H9 (cell line): ENCODE data around the gene PSME1. TPM values are rescaled to one million over a fixed set of nuclear protein-coding genes. Genes with fewer than 3 reads are reported as not detected.

Source experiments
- DNase-seq: peaks from one replicate; pipeline ENCODE4 v3.0.0-alpha.2; 2017
- H2AFZ ChIP-seq: one replicate; pipeline ENCODE4 v1.6.1; 2013; ENCODE audit warnings: mild to moderate bottlenecking, low read length, control low read depth, moderate library complexity
- H2AK5ac ChIP-seq: 2 replicates; pipeline ENCODE4 v1.6.1; 2013; ENCODE audit warnings: low read length, control low read depth, mixed read lengths; ENCODE audit not compliant: insufficient read length
- H2BK120ac ChIP-seq: one replicate; pipeline ENCODE4 v1.6.1; 2013; ENCODE audit warnings: low read depth, mild to moderate bottlenecking, low read length, control low read depth, inconsistent platforms; ENCODE audit not compliant: poor library complexity, severe bottlenecking
- H2BK12ac ChIP-seq: 2 replicates; pipeline ENCODE4 v1.6.1; 2013; ENCODE audit warnings: low read length, control low read depth, mixed read lengths, low read depth; ENCODE audit not compliant: insufficient read length
- H2BK15ac ChIP-seq: 2 replicates; pipeline ENCODE4 v1.6.1; 2013; ENCODE audit warnings: low read depth, low read length, control low read depth
- H2BK20ac ChIP-seq: one replicate; pipeline ENCODE4 v1.6.1; 2013; ENCODE audit warnings: low read depth, mild to moderate bottlenecking, low read length, control low read depth, inconsistent platforms; ENCODE audit not compliant: poor library complexity, severe bottlenecking
- H2BK5ac ChIP-seq: 2 replicates; pipeline ENCODE4 v1.6.1; 2013; ENCODE audit warnings: low read length, control low read depth, mixed read lengths; ENCODE audit not compliant: insufficient read length
- H3K14ac ChIP-seq: 2 replicates; pipeline ENCODE4 v1.6.1; 2013; ENCODE audit warnings: low read length, control low read depth; ENCODE audit not compliant: insufficient read depth
- H3K18ac ChIP-seq: 2 replicates; pipeline ENCODE4 v1.6.1; 2013; ENCODE audit warnings: low read depth, mild to moderate bottlenecking, mixed read lengths, low read length, control low read depth; ENCODE audit not compliant: insufficient read length
- H3K23ac ChIP-seq: 2 replicates; pipeline ENCODE4 v1.6.1; 2013; ENCODE audit warnings: low read length, control low read depth, mixed read lengths, low read depth; ENCODE audit not compliant: insufficient read length
- H3K23me2 ChIP-seq: 2 replicates; pipeline ENCODE4 v1.6.1; 2013; ENCODE audit warnings: low read depth, mild to moderate bottlenecking, mixed read lengths, low read length, control low read depth; ENCODE audit not compliant: insufficient read length, poor library complexity, severe bottlenecking
- H3K27ac ChIP-seq: 2 replicates; pipeline ENCODE4 v1.5.1; 2013; ENCODE audit warnings: low read length, control low read depth, mixed read lengths, low read depth; ENCODE audit not compliant: insufficient read length
- H3K27me3 ChIP-seq: 2 replicates; pipeline ENCODE4 v1.6.1; 2013; ENCODE audit warnings: low read length, control low read depth, inconsistent platforms; ENCODE audit not compliant: insufficient read depth
- H3K4ac ChIP-seq: 2 replicates; pipeline ENCODE4 v1.6.1; 2013; ENCODE audit warnings: low read depth, mild to moderate bottlenecking, control low read depth, inconsistent platforms, low read length, moderate library complexity
- H3K4me1 ChIP-seq: 2 replicates; pipeline ENCODE4 v1.6.1; 2013; ENCODE audit warnings: low read length, control low read depth, inconsistent platforms; ENCODE audit not compliant: insufficient read depth
- H3K4me2 ChIP-seq: 2 replicates; pipeline ENCODE4 v1.6.1; 2013; ENCODE audit warnings: low read length, control low read depth, mixed read lengths; ENCODE audit not compliant: insufficient read length, insufficient read depth
- H3K56ac ChIP-seq: 2 replicates; pipeline ENCODE4 v1.6.1; 2013; ENCODE audit warnings: low read depth, mild to moderate bottlenecking, mixed read lengths, low read length, control low read depth; ENCODE audit not compliant: insufficient read length
- H3K79me1 ChIP-seq: 2 replicates; pipeline ENCODE4 v1.6.1; 2013; ENCODE audit warnings: low read depth, mild to moderate bottlenecking, moderate library complexity, low read length, control low read depth, inconsistent platforms; ENCODE audit not compliant: insufficient read depth, poor library complexity, severe bottlenecking
- H3K79me2 ChIP-seq: 2 replicates; pipeline ENCODE4 v1.6.1; 2013; ENCODE audit warnings: low read length, control low read depth, inconsistent platforms; ENCODE audit not compliant: insufficient read depth
- H3K9ac ChIP-seq: 2 replicates; pipeline ENCODE4 v1.6.1; 2013; ENCODE audit warnings: low read length, control low read depth, mixed read lengths; ENCODE audit not compliant: insufficient read length; ENCODE audit errors: extremely low read depth
- H3K9me3 ChIP-seq: one replicate; pipeline ENCODE4 v1.6.1; 2013; ENCODE audit warnings: low read depth, low read length, inconsistent platforms; ENCODE audit not compliant: control insufficient read depth
- H3T11ph ChIP-seq: one replicate; pipeline ENCODE4 v1.6.1; 2013; ENCODE audit warnings: mild to moderate bottlenecking, low read length, control low read depth, inconsistent platforms
- H4K20me1 ChIP-seq: one replicate; pipeline ENCODE4 v1.6.1; 2013; ENCODE audit not compliant: control insufficient read depth, insufficient read length, insufficient read depth
- H4K5ac ChIP-seq: 2 replicates; pipeline ENCODE4 v1.6.1; 2013; ENCODE audit warnings: low read depth, mild to moderate bottlenecking, mixed read lengths, low read length, control low read depth; ENCODE audit not compliant: insufficient read length
- H4K8ac ChIP-seq: replicated peaks from 2 replicates; pipeline ENCODE4 v1.6.1; 2013; ENCODE audit warnings: low read length, control low read depth, mixed read lengths, low read depth; ENCODE audit not compliant: insufficient read length
- H4K91ac ChIP-seq: 2 replicates; pipeline ENCODE4 v1.6.1; 2013; ENCODE audit warnings: low read depth, mild to moderate bottlenecking, moderate library complexity, mixed read lengths, low read length, control low read depth; ENCODE audit not compliant: insufficient read length
- H3K27ac Mint-ChIP-seq, 3 experiments: 2 replicates in 2 of 3; 3 replicates in 1 of 3; pipeline ENCODE4 v1.8.0; 2020 to 2021; ENCODE audit warnings: mixed read lengths in 3 of 3, mild to moderate bottlenecking in 1 of 3, moderate library complexity in 1 of 3
- H3K27me3 Mint-ChIP-seq: 2 replicates; pipeline ENCODE4 v1.8.0; 2021; ENCODE audit warnings: low read depth, mild to moderate bottlenecking, moderate library complexity, mixed read lengths
- H3K36me3 Mint-ChIP-seq, 3 experiments: 2 replicates in 2 of 3; 3 replicates in 1 of 3; pipeline ENCODE4 v1.8.0; 2020 to 2021; ENCODE audit warnings: low read depth in 3 of 3, mixed read lengths in 3 of 3; ENCODE audit not compliant: insufficient read depth in 1 of 3
- H3K4me1 Mint-ChIP-seq, 2 experiments: 2 replicates each; pipeline ENCODE4 v1.8.0; 2020; ENCODE audit warnings: mixed read lengths in 2 of 2
- H3K4me3 Mint-ChIP-seq, 2 experiments: 2 replicates in 1 of 2; 3 replicates in 1 of 2; pipeline ENCODE4 v1.8.0; 2020 to 2021; ENCODE audit warnings: mild to moderate bottlenecking in 2 of 2, mixed read lengths in 2 of 2, moderate library complexity in 1 of 2
- H3K9me3 Mint-ChIP-seq, 2 experiments: 2 replicates in 1 of 2; 3 replicates in 1 of 2; pipeline ENCODE4 v1.8.0; 2020; ENCODE audit warnings: mild to moderate bottlenecking in 2 of 2, mixed read lengths in 2 of 2, moderate library complexity in 1 of 2
- CTCF ChIP-seq: fragments of 200-600 bp; sonication (generic); conservative IDR thresholded peaks from 3 replicates; pipeline ENCODE4 v1.8.0; 2021; ENCODE audit warnings: antibody characterized with exemption, mild to moderate bottlenecking
- WGBS: extraction: QIAGEN DNeasy Blood & Tissue Kit; methylation state at CpG from one replicate; pipeline ENCODE4 v1.1.7; 2013; ENCODE audit warnings: missing lambda C conversion rate, low lambda C conversion rate, mixed read lengths; ENCODE audit not compliant: insufficient read length; ENCODE audit errors: extremely low coverage; 5-methylcytosine and 5-hydroxymethylcytosine counted together
- total RNA-seq: library from RNA; stranded (reverse); gene quantifications from 2 replicates; pipeline ENCODE4 v1.2.1, GENCODE V29; 2021

Gene PSME1
- total RNA-seq, 1 experiment from 2014 or later, result 109 TPM

- Histone ChIP-seq H3K27me3 (no peaks in the 10 kb centered on the region), H3K79me1 (peaks cover 4% of the 10 kb centered on the region), H4K5ac (no peak overlapping the region), H3K23me2 (peaks cover 19% of the 10 kb centered on the region), H4K91ac (no peak overlapping the region), H3K4me2 (no peak overlapping the region), H2BK12ac (no peak overlapping the region), H2AK5ac (no peak overlapping the region), H2BK5ac (no peak overlapping the region), H3K79me2 (peaks cover 8% of the 10 kb centered on the region; the same call in 1 of the 2 replicates), H4K20me1 (no peaks in the 10 kb centered on the region), H2BK15ac (no peak overlapping the region), H2BK20ac (no peak overlapping the region), H3K14ac (no peak overlapping the region), H3K4me1 (no peaks in the 10 kb centered on the region), H3K27ac (no peak overlapping the region), H2BK120ac (no peak overlapping the region), H3T11ph (no peak overlapping the region), H3K9ac (no peak overlapping the region), H3K18ac (no peak overlapping the region), H4K8ac (no peak overlapping the region), H3K9me3 (no peaks in the 10 kb centered on the region), H3K4ac (no peak overlapping the region), H2AFZ (no peak overlapping the region), H3K23ac (no peak overlapping the region), H3K56ac (no peak overlapping the region)
- H3K4me1 Mint-ChIP-seq, result peaks cover 17 to 20% of the 10 kb centered on the region in 2 experiments
- no CpG with 5 or more reads among the region's 9 CpGs for WGBS
- no peaks in the 10 kb centered on the region for H3K27me3 Mint-ChIP-seq
- TF ChIP-seq CTCF, result no peak
- H3K36me3 Mint-ChIP-seq, result peaks cover 31 to 65% (median 58%) of the 10 kb centered on the region in 3 experiments
- H3K9me3 Mint-ChIP-seq, result no peaks in the 10 kb centered on the region
- no peak overlapping the region; a peak in 1 of 7 replicates for H3K27ac Mint-ChIP-seq
- DNase-seq, result no peak
- H3K4me3 Mint-ChIP-seq, result no peak overlapping the region
Measured at GRCh38 chr14:24150567-24150966, 14.6 kb downstream of the PSME1 start.
